Esophagus squamous epithelium (tissue), 5 donors: ENCODE measurements around the gene FBXL17. TPM values are rescaled to one million over a fixed set of nuclear protein-coding genes. Genes with fewer than 3 reads are reported as not detected.

Experiments
- DNase-seq: peaks from one replicate; lab custom pipeline; 2025; lab: John Stamatoyannopoulos, UW
- H3K27ac ChIP-seq, 4 donors: fragments of 200-600 bp; sonication (generic); one replicate each; pipeline ENCODE4 v1.5.1; 2016 to 2019; ENCODE audit warnings: mild to moderate bottlenecking in 1 of 4
- H3K27me3 ChIP-seq, 4 donors: fragments of 200-600 bp; sonication (generic); 1 replicate in 3 of 4; 2 replicates in 1 of 4; pipeline versions ENCODE4 v1.5.1 to v1.6.0; 2017 to 2021; ENCODE audit warnings: antibody characterized with exemption in 1 of 4
- H3K36me3 ChIP-seq, 3 donors: fragments of 200-600 bp; sonication (generic); one replicate each; pipeline ENCODE4 v1.5.1; 2016 to 2019
- H3K4me1 ChIP-seq, 3 donors: fragments of 200-600 bp; sonication (generic); one replicate each; pipeline ENCODE4 v1.5.1; 2017 to 2019
- H3K4me3 ChIP-seq, 4 donors: fragments of 200-600 bp; sonication (generic); 1 replicate in 3 of 4; 2 replicates in 1 of 4; pipeline ENCODE4 v1.5.1; 2016 to 2019; ENCODE audit warnings: mild to moderate bottlenecking in 2 of 4, moderate library complexity in 1 of 4
- H3K9me3 ChIP-seq, 3 donors: fragments of 200-600 bp; sonication (generic); one replicate each; pipeline ENCODE4 v1.5.1; 2016 to 2019
- POLR2A ChIP-seq, 4 donors: fragments of 450-650 bp; IDR thresholded peaks; one replicate each; pipeline ENCODE4 v1.6.1; 2017; ENCODE audit warnings: antibody characterized with exemption in 4 of 4, mild to moderate bottlenecking in 4 of 4, moderate library complexity in 3 of 4
- WGBS, 2 donors: methylation state at CpG; one replicate each; pipeline ENCODE4 v1.1.5; 2018; 5-methylcytosine and 5-hydroxymethylcytosine counted together
- intact Hi-C: fragments of 100-400 bp; cut with DNase I; formaldehyde crosslinking; loops from one replicate; pipeline ENCODE4 v1.15.0; 2022
- total RNA-seq, 4 donors: library from RNA; depleted of rRNA; stranded (reverse); fragments of >200 nt; gene quantifications; one replicate each; pipeline ENCODE4 v1.1.0, GENCODE V29; 2016
- TF ChIP-seq, protein P1 (sequence below), 6 experiments: fragments of 450-650 bp in 4 of 6; fragments of 200-600 bp in 2 of 6; sonication (generic) in 2 of 6; IDR thresholded peaks; one replicate each; pipeline ENCODE4 v1.5.1; 2016 to 2019; ENCODE audit warnings: antibody characterized with exemption in 6 of 6, mild to moderate bottlenecking in 4 of 6, moderate library complexity in 4 of 6
- donor health status: DM: yes; HTN: yes; CAD: no.

Gene FBXL17
- 10 to 100 TPM; 11.8 to 23.5 (median 13.8) TPM for total RNA-seq

DNA sequence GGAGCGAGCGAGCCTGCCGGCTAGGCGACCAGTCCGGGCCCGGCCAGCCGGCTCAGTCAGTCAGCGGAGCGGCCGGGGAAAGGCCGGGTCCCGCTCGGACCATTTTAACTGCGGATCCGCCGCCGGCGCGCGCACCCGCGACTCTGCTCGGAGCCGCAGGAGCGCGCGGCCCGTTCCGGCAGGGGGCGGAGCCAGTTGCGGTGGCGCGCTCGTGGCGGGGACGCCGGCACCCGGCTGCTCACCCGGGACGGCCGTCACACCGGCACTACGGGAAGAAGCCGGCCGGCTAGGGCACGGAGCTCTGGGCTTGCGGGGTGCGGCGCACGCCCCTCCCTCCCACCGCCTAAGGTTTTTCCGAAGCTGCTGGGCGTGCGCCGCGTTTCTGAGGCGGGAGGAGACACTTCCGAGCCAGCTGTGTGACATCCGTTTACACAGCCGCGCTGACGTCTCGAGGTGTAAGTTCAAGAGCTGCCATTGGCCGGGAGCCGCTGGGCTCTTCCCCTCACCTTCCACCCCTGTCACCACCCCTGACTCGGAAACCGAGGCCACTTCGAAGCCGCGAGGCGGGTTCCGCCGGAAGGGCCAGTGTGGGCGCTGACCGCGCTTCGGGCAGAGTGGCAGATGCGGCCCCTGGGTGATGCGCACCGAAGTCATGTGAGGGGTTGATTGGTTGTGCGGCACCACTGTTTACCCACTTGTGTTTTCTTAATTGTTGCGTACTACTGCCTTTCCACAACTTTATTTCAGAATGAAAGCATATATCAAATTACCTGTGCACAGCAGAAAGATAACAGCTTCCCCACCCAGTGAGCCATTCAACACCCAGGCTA lies at the start of gene FBXL17:
FBXL17 (minus strand) TSS at position 145 of the 830 bp plus-strand sequence.
- 0% methylated on average over 9 to 37 of the region's 82 CpGs for WGBS, 2 donors
- peak in 3 of 4 donors; percentile 14 to 93 (median 89) for TF ChIP-seq POLR2A (IDR thresholded peaks at IDR 0.05)
- TF ChIP-seq, protein P1, sequence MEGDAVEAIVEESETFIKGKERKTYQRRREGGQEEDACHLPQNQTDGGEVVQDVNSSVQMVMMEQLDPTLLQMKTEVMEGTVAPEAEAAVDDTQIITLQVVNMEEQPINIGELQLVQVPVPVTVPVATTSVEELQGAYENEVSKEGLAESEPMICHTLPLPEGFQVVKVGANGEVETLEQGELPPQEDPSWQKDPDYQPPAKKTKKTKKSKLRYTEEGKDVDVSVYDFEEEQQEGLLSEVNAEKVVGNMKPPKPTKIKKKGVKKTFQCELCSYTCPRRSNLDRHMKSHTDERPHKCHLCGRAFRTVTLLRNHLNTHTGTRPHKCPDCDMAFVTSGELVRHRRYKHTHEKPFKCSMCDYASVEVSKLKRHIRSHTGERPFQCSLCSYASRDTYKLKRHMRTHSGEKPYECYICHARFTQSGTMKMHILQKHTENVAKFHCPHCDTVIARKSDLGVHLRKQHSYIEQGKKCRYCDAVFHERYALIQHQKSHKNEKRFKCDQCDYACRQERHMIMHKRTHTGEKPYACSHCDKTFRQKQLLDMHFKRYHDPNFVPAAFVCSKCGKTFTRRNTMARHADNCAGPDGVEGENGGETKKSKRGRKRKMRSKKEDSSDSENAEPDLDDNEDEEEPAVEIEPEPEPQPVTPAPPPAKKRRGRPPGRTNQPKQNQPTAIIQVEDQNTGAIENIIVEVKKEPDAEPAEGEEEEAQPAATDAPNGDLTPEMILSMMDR (IDR thresholded peaks at IDR 0.05), result peak in 3 of 6 experiments; percentile 15 to 51 (median 19)
- Histone ChIP-seq H3K27ac (peak within 1 kb of the TSS; percentile 94 to 100 (median 98)), H3K36me3 (no peaks in the 10 kb centered on the region), H3K9me3 (no peaks in the 10 kb centered on the region), H3K27me3 (no peaks in the 10 kb centered on the region), H3K4me1 (peaks cover 8 to 34% (median 14%) of the 10 kb centered on the region in 3 donors), H3K4me3 (peak within 1 kb of the TSS; percentile 81 to 95 (median 90))
- DNase-seq, result peak; percentile 87
- intact Hi-C loops, result no loop called here

DNA sequence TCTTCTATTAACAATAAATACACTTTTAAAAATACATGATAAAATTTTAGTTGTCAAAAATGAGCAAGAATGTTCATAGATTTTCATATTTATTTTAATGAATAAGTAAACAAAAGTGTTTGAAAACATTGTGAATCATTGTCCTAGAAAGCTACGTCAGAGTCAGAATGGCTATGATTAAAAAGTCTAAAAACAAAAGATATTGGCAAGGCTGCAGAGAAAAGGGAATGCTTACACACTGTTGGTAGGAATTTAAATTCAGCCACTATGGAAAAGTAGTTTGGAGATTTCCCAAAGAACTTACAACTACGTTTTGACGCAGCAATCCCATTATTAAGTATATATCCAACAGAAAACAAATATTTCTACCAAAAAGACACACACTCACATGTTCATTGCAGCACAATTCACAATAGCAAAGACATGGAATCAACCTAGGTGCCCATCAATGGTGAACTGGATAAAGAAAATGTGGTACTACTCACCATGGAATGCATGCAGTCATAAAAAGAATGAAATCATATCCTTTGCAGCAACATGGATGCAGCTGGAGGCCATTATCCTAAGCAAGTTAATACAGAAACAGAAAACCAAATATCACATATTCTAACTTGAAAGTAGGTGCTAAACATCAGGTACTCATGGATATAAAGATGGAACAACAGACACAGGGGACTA lies 49.2 kb upstream of the FBXL17 start:
- intact Hi-C loops, result no loop called here
- 63 to 74% methylated on average over 3 of the region's 3 CpGs for WGBS, 2 donors
- Histone ChIP-seq H3K4me1 (no peaks in the 10 kb centered on the region), H3K4me3 (no peak overlapping the region), H3K9me3 (no peaks in the 10 kb centered on the region), H3K27ac (no peak overlapping the region), H3K27me3 (no peaks in the 10 kb centered on the region), H3K36me3 (no peaks in the 10 kb centered on the region)
- no peak for DNase-seq
- TF ChIP-seq, protein P1 (IDR thresholded peaks at IDR 0.05), result no peak
- TF ChIP-seq POLR2A (IDR thresholded peaks at IDR 0.05), result no peak

DNA sequence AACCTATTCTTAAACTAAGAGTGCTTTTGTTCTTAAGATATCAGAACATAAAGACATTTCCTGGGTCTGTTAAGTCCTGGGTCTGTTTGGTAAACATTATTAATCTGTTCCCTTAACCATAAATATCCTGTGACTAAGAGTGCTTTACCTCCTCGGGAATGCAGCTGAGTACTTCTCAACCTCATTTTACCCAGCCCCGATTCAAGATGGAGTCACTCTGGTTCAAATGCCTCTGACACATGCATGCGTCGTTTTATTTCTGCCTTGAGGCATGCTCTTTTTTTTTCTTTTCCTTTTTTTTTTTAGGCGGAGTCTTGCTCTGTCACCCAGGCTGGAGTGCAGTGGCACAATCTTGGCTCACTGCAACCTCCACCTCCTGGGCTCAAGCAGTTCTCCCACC lies 39.8 kb upstream of the FBXL17 start:
- H3K36me3 ChIP-seq, result no peaks in the 10 kb centered on the region
- no peaks in the 10 kb centered on the region for H3K4me1 ChIP-seq
- intact Hi-C loops, result no loop called here
- DNase-seq, result no peak
- no peak overlapping the region for H3K4me3 ChIP-seq
- H3K27ac ChIP-seq, result no peak overlapping the region
- 56 to 72% methylated on average over 5 of the region's 5 CpGs for WGBS, 2 donors
- TF ChIP-seq, protein P1 (IDR thresholded peaks at IDR 0.05), result no peak
- no peak for TF ChIP-seq POLR2A (IDR thresholded peaks at IDR 0.05)
- peaks cover 0 to 9% (median 0%) of the 10 kb centered on the region in 4 donors for H3K27me3 ChIP-seq
- H3K9me3 ChIP-seq, result no peaks in the 10 kb centered on the region

DNA sequence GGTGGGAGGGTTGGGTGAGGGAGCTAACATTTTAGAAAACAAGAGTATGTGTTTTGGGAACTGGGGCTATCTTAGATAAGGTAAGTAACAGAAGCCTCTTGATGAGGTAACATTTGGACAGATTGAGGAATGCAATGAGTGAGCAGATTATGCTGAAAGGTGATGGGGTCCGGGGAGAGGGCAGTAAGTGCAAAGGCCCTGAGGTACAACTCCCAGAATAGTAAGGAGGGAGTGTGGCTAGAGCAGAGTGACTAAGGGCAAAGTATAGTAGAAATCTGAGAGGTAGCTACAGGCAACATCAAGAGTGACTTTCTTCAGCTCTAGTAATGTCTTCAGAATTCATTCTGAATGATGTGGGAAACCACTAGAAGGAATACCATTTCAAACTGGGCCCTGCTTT lies 38.9 kb upstream of the FBXL17 start:
- no peaks in the 10 kb centered on the region for H3K36me3 ChIP-seq
- no peak overlapping the region for H3K4me3 ChIP-seq
- no peaks in the 10 kb centered on the region for H3K4me1 ChIP-seq
- H3K27me3 ChIP-seq, result peaks cover 0 to 9% (median 0%) of the 10 kb centered on the region in 4 donors
- H3K9me3 ChIP-seq, result no peaks in the 10 kb centered on the region
- no peak overlapping the region for H3K27ac ChIP-seq
- intact Hi-C loops, result no loop called here
- 38% methylated on average over 1 of the region's 1 CpG for WGBS, 2 donors
- no peak for TF ChIP-seq POLR2A (IDR thresholded peaks at IDR 0.05)
- TF ChIP-seq, protein P1 (IDR thresholded peaks at IDR 0.05), result no peak
- DNase-seq, result no peak

DNA sequence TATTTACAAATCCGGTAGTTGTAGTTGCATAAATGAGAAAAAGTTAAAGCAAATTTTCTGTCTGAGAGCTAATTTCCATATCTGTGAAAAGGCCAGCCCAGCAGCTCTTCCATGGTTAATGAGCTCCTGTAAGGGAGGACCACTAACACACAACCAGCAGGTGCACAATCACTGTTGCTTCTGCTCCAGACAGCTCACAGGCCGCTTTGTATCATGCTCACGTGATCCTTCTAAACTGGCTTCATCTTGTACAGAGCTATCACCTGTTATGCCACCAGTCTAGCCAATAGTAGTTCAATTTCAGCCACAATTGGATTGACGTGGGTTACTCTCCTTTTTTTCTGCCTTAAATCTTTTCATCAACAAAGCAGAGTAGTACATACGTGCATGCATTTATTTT lies 38.3 kb upstream of the FBXL17 start:
- H3K9me3 ChIP-seq, result no peaks in the 10 kb centered on the region
- no peaks in the 10 kb centered on the region for H3K4me1 ChIP-seq
- WGBS, 2 donors, result 84 to 87% methylated on average over 5 of the region's 5 CpGs
- peaks cover 0 to 9% (median 0%) of the 10 kb centered on the region in 4 donors for H3K27me3 ChIP-seq
- intact Hi-C loops, result no loop called here
- no peaks in the 10 kb centered on the region for H3K36me3 ChIP-seq
- H3K4me3 ChIP-seq, result no peak overlapping the region
- H3K27ac ChIP-seq, result no peak overlapping the region
- no peak for TF ChIP-seq POLR2A (IDR thresholded peaks at IDR 0.05)
- TF ChIP-seq, protein P1 (IDR thresholded peaks at IDR 0.05), result no peak
- no peak for DNase-seq
